PC-9 (cell line): ENCODE data around the gene DIPK1B. TPM values are rescaled to one million over a fixed set of nuclear protein-coding genes. Genes with fewer than 3 reads are reported as not detected.

Experiments
- BruUV-seq: library from RNA; stranded (reverse); fragments of 400-500 nt; replicated peaks from 2 replicates; lab custom pipeline; 2021; lab: Mats Ljungman, UMichigan
- CTCF ChIA-PET: fragments of 300-600 bp; sonication (Branson Sonifier 250); formaldehyde crosslinking; loops from one replicate; lab custom pipeline; 2022; ENCODE audit warnings: antibody characterized with exemption; lab: Charles Lee
- POLR2A ChIA-PET: fragments of 300-600 bp; sonication (Branson Sonifier 250); formaldehyde crosslinking; loops from one replicate; lab custom pipeline; 2022; ENCODE audit warnings: antibody characterized with exemption; ENCODE audit not compliant: unreplicated experiment; lab: Charles Lee
- DNase-seq, 2 experiments: peaks; one replicate each; pipeline versions ENCODE4 v3.0.0 to v3.0.0-alpha.2; 2015 to 2022; ENCODE audit warnings: mixed read lengths in 1 of 2
- H2AFZ ChIP-seq: fragments of 200-600 bp; sonication (generic); 2 replicates; pipeline ENCODE4 v1.8.1; 2017; ENCODE audit warnings: antibody characterized with exemption
- H3F3A ChIP-seq: fragments of 200-600 bp; sonication (generic); 2 replicates; pipeline ENCODE4 v1.8.1; 2017; ENCODE audit warnings: antibody characterized with exemption, mild to moderate bottlenecking, low read depth; ENCODE audit not compliant: insufficient read depth
- H3K27ac ChIP-seq: fragments of 200-600 bp; sonication (generic); 2 replicates; pipeline ENCODE4 v1.6.1; 2016; ENCODE audit warnings: mixed run types
- H3K27me3 ChIP-seq: fragments of 200-600 bp; sonication (generic); 2 replicates; pipeline ENCODE4 v1.6.1; 2016; ENCODE audit warnings: low read depth, mixed run types; ENCODE audit not compliant: insufficient read depth
- H3K36me3 ChIP-seq: fragments of 200-600 bp; sonication (generic); 2 replicates; pipeline ENCODE4 v1.6.1; 2016; ENCODE audit warnings: low read depth, mixed run types
- H3K4me1 ChIP-seq: fragments of 200-600 bp; sonication (generic); replicated peaks from 2 replicates; pipeline ENCODE4 v1.6.1; 2016; ENCODE audit warnings: mixed run types; ENCODE audit not compliant: insufficient read depth
- H3K4me2 ChIP-seq: fragments of 200-600 bp; sonication (generic); 2 replicates; pipeline ENCODE4 v1.6.1; 2017; ENCODE audit warnings: mixed run types
- H3K4me3 ChIP-seq: fragments of 200-600 bp; sonication (generic); 2 replicates; pipeline ENCODE4 v1.6.1; 2016; ENCODE audit warnings: mixed run types
- H3K79me2 ChIP-seq: fragments of 200-600 bp; sonication (generic); 2 replicates; pipeline ENCODE4 v1.6.1; 2017; ENCODE audit warnings: low read depth, mixed run types
- H3K9me2 ChIP-seq: fragments of 200-600 bp; sonication (generic); 2 replicates; pipeline ENCODE4 v1.8.1; 2017; ENCODE audit warnings: mild to moderate bottlenecking; ENCODE audit not compliant: insufficient read depth
- H3K9me3 ChIP-seq: fragments of 200-600 bp; sonication (generic); 2 replicates; pipeline ENCODE4 v1.8.1; 2016; ENCODE audit warnings: low read depth; ENCODE audit not compliant: insufficient read depth
- H4K20me1 ChIP-seq: fragments of 200-600 bp; sonication (generic); 2 replicates; pipeline ENCODE4 v1.8.1; 2017; ENCODE audit not compliant: insufficient read depth
- EZH2 ChIP-seq: fragments of 200-600 bp; sonication (generic); IDR thresholded peaks from 2 replicates; pipeline ENCODE4 v1.8.0; 2017; ENCODE audit warnings: antibody characterized with exemption, low read depth
- intact Hi-C: fragments of 100-400 bp; cut with micrococcal nuclease; formaldehyde crosslinking; loops from one replicate; pipeline ENCODE4 v1.10.0; 2022; ENCODE audit not compliant: unreplicated experiment
- total RNA-seq: library from RNA; stranded (reverse); gene quantifications from 2 replicates; pipeline ENCODE4 v1.2.3, GENCODE V29; 2021
- TF ChIP-seq, protein P1 (sequence below): fragments of 200-600 bp; sonication (generic); conservative IDR thresholded peaks from 2 replicates; pipeline ENCODE4 v1.6.1; 2017; ENCODE audit warnings: mixed run types, antibody characterized with exemption, mild to moderate bottlenecking, moderate library complexity

DIPK1B gene
- total RNA-seq, 1 experiment from 2014 or later: 19.0 TPM

DNA sequence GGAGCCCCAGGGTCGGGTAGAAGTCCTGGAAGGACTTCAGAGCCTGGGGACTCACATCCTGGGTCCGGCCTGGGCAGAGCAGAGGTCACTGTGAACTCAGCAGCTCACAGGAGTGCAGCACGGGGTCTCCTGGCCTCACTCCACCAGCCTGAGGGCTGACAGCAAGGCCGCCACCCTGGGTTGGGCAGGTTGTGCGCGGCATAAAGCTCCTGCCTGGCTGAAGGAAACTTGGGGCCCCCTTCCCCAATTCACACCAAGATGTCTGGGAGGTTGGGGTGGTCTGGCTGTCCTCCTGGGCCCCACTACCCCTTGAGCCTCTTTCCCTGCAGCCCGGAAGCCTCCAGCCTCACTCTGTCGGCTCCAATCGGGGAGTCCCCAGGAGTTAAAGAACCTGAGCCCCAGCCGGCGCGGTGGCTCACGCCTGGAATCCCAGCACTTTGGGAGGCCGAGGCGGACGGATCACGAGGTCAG, 49.9 kb downstream of the DIPK1B start:
- Histone ChIP-seq H4K20me1 (no peaks in the 10 kb centered on the region), H3K79me2 (no peaks in the 10 kb centered on the region), H3K9me2 (no peaks in the 10 kb centered on the region), H3F3A (peaks cover 15% of the 10 kb centered on the region; the same call in 1 of the 2 replicates), H3K4me3 (no peak overlapping the region), H2AFZ (no peak overlapping the region), H3K36me3 (no peaks in the 10 kb centered on the region), H3K4me1 (peaks cover 6% of the 10 kb centered on the region), H3K4me2 (no peak overlapping the region), H3K27me3 (peaks cover 2% of the 10 kb centered on the region; the same call in 1 of the 2 replicates), H3K9me3 (no peaks in the 10 kb centered on the region), H3K27ac (no peak overlapping the region)
- ChIA-PET POLR2A (no interaction called here), CTCF (interaction anchor here (0.6 to 0.7 kb wide), 2 partner anchors 209 to 416 kb away, joined by 5 to 12 read pairs; no protein-coding TSS in a partner anchor)
- BruUV-seq: no TSS peak
- no peak for TF ChIP-seq EZH2
- TF ChIP-seq, protein P1, sequence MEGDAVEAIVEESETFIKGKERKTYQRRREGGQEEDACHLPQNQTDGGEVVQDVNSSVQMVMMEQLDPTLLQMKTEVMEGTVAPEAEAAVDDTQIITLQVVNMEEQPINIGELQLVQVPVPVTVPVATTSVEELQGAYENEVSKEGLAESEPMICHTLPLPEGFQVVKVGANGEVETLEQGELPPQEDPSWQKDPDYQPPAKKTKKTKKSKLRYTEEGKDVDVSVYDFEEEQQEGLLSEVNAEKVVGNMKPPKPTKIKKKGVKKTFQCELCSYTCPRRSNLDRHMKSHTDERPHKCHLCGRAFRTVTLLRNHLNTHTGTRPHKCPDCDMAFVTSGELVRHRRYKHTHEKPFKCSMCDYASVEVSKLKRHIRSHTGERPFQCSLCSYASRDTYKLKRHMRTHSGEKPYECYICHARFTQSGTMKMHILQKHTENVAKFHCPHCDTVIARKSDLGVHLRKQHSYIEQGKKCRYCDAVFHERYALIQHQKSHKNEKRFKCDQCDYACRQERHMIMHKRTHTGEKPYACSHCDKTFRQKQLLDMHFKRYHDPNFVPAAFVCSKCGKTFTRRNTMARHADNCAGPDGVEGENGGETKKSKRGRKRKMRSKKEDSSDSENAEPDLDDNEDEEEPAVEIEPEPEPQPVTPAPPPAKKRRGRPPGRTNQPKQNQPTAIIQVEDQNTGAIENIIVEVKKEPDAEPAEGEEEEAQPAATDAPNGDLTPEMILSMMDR: no peak
- no peak for DNase-seq
- intact Hi-C loops: no loop called here

DNA sequence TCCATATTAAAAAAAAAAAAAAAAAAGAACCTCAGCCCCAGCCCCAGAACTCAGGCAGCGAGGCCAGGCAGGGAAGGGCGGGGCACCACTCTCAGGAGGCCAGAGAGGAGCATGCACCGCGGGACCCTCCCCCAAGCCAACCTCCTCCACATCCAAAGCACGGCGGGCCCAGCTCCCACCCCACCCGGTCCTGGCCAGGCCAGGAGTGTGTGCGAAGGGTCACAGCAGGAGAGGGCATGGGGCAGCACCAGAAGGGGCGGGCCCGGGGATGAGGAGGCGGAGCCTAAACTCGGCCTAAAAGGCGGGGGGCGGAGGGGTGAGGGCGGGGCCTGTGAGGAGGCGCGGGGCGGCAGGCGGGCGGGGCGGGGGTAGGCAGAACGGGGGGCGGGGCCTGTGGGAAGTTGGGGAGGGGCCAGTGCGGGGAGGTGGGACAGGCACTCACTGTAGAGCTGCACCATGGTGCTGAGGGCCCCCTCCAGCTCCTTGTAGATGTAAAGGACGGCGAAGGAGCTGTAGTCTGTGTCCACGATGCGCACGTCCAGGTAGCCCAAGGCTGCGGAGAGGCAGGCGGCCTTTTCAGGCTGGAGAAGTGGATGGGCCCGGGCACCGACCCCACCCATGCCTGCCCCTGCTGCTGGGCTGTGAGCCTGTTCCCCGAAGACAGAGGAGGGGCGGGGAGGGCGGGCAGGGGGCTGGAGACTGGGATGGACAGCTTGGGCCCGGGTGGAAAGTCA, 50.7 kb downstream of the DIPK1B start:
- Histone ChIP-seq H3K79me2 (no peaks in the 10 kb centered on the region), H3K4me1 (peaks cover 6% of the 10 kb centered on the region), H3F3A (peaks cover 23% of the 10 kb centered on the region; the same call in 1 of the 2 replicates), H3K4me3 (no peak overlapping the region), H3K4me2 (peak overlapping the region; percentile 57; the same call in 1 of the 2 replicates), H3K27ac (no peak overlapping the region), H3K27me3 (peaks cover 4% of the 10 kb centered on the region), H4K20me1 (no peaks in the 10 kb centered on the region), H3K36me3 (no peaks in the 10 kb centered on the region), H3K9me3 (no peaks in the 10 kb centered on the region), H2AFZ (no peak overlapping the region), H3K9me2 (no peaks in the 10 kb centered on the region)
- POLR2A ChIA-PET: no interaction called here
- BruUV-seq: no TSS peak
- peak in 1 of 2 experiments; percentile 70 for DNase-seq
- CTCF ChIA-PET: interaction anchor here (0.6 to 0.7 kb wide), 4 partner anchors 12 to 400 kb away, joined by 3 to 6 read pairs (median 4); no protein-coding TSS in a partner anchor
- intact Hi-C loops: no loop called here
- TF ChIP-seq EZH2: no peak
- TF ChIP-seq, protein P1: no peak

DNA sequence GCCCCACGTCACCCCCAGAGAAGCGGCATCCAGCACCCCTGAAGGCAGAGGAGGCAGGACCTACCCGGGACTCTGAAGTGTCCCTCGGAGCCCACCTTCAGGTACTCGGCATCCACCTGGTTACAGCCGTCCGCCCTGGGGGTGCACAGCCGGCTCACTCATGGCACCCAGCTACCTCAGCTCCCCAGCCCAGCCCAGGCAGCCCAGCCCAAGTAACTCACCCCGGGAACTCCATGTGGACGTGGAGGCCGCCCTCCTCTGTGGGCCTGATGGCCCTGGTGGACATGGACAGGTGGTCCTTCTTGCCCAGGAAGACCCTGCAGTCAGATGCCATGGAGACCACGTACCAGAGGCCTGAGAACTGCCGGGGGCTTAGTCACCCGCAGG, 51.3 kb downstream of the DIPK1B start:
- no peak for TF ChIP-seq EZH2
- TF ChIP-seq, protein P1: no peak
- Histone ChIP-seq H3K4me2 (no peak overlapping the region), H3K27me3 (peaks cover 4% of the 10 kb centered on the region; the same call in 1 of the 2 replicates), H3F3A (peaks cover 23% of the 10 kb centered on the region; the same call in 1 of the 2 replicates), H3K4me1 (peaks cover 6% of the 10 kb centered on the region), H2AFZ (no peak overlapping the region), H3K9me3 (no peaks in the 10 kb centered on the region), H3K27ac (no peak overlapping the region), H3K9me2 (no peaks in the 10 kb centered on the region), H3K79me2 (no peaks in the 10 kb centered on the region), H3K36me3 (no peaks in the 10 kb centered on the region), H3K4me3 (no peak overlapping the region), H4K20me1 (no peaks in the 10 kb centered on the region)
- ChIA-PET CTCF (interaction anchor here (0.6 kb wide), 2 partner anchors 12 to 85 kb away, joined by 3 to 4 read pairs; no protein-coding TSS in a partner anchor), POLR2A (no interaction called here)
- no TSS peak for BruUV-seq
- intact Hi-C loops: no loop called here
- no peak for DNase-seq
